DLD1 (cell line): ENCODE results near the gene MINDY4.

Experiments
- in situ Hi-C: cut with HindIII; loops from 2 replicates; pipeline ENCODE4 v1.10.0; 2017; ENCODE audit warnings: low sequenced_read_pairs

The MINDY4 gene

GRCh38 chr7:30871655-30872054 lies 100.4 kb downstream of the MINDY4 start:
- in situ Hi-C loops = no loop called here

- in situ Hi-C loops = no loop called here
Measured at GRCh38 chr7:30873207-30873606, 102.0 kb downstream of the MINDY4 start.

- in situ Hi-C loops = no loop called here
Measured at GRCh38 chr7:30873656-30874055, 102.4 kb downstream of the MINDY4 start.

- in situ Hi-C loops = no loop called here
Measured at GRCh38 chr7:30874656-30875302, 103.6 kb downstream of the MINDY4 start.

GRCh38 chr7:30877015-30877769 lies 106.0 kb downstream of the MINDY4 start:
- in situ Hi-C loops = no loop called here

- in situ Hi-C loops = no loop called here
Measured at GRCh38 chr7:30877993-30878392, 106.8 kb downstream of the MINDY4 start.

- in situ Hi-C loops = no loop called here
Measured at GRCh38 chr7:30879139-30880124, 108.2 kb downstream of the MINDY4 start.

- in situ Hi-C loops = no loop called here
Measured at GRCh38 chr7:30880125-30880720, 109.0 kb downstream of the MINDY4 start.

- in situ Hi-C loops = no loop called here
Measured at GRCh38 chr7:30880941-30881340, 109.7 kb downstream of the MINDY4 start.

GRCh38 chr7:30881448-30881847 lies 110.2 kb downstream of the MINDY4 start:
- in situ Hi-C loops = no loop called here

GRCh38 chr7:30884881-30885280 lies 113.7 kb downstream of the MINDY4 start:
- in situ Hi-C loops = no loop called here

GRCh38 chr7:30886608-30887011 lies 115.4 kb downstream of the MINDY4 start:
- in situ Hi-C loops = no loop called here

- in situ Hi-C loops = no loop called here
Measured at GRCh38 chr7:30887464-30887872, 116.3 kb downstream of the MINDY4 start.

- in situ Hi-C loops = no loop called here
Measured at GRCh38 chr7:30888747-30889146, 117.5 kb downstream of the MINDY4 start.

GRCh38 chr7:30890226-30890625 lies 119.0 kb downstream of the MINDY4 start:
- in situ Hi-C loops = no loop called here

- in situ Hi-C loops = no loop called here
Measured at GRCh38 chr7:30893357-30893756, 122.1 kb downstream of the MINDY4 start.

GRCh38 chr7:30894009-30894408 lies 122.8 kb downstream of the MINDY4 start:
- in situ Hi-C loops = no loop called here

GRCh38 chr7:30894866-30895605 lies 123.8 kb downstream of the MINDY4 start:
- in situ Hi-C loops = no loop called here

GRCh38 chr7:30896036-30896435 lies 124.8 kb downstream of the MINDY4 start:
- in situ Hi-C loops = no loop called here
